Measurements from ENCODE around the gene EDA2R. TPM values are rescaled to one million over a fixed set of nuclear protein-coding genes. Genes with fewer than 3 reads are reported as not detected.

EDA2R gene
- total RNA-seq, 2 donors from 2014 or later = 7.0 to 8.5 TPM

GRCh38 chrX:66635360-66635759 lies 3.5 kb downstream of the EDA2R start:
- no peaks in the 10 kb centered on the region for H3K27me3 ChIP-seq (replicated peaks; ENCODE audit: insufficient read depth)
- no peak for ATAC-seq (ENCODE audit: insufficient number of reproducible peaks, low FRiP score, low read depth)
- H3K27ac ChIP-seq = peak overlapping the region in 1 of 2 donors; percentile 71
- no peak for DNase-seq (ENCODE audit: low spot score)
- no peaks in the 10 kb centered on the region for H3K9me3 ChIP-seq
- TF ChIP-seq CTCF (IDR thresholded peaks at IDR 0.05) = no peak
- H3K4me3 ChIP-seq = no peak overlapping the region
- no peaks in the 10 kb centered on the region for H3K36me3 ChIP-seq
- H3K4me1 ChIP-seq (ENCODE audit: control insufficient read depth in 1 of 2, low read depth in 2 of 2) = peaks cover 0 to 7% of the 10 kb centered on the region in 2 donors

GRCh38 chrX:66634272-66634671 lies 4.6 kb downstream of the EDA2R start:
- ATAC-seq (ENCODE audit: insufficient number of reproducible peaks, low FRiP score, low read depth) = no peak
- no peak for DNase-seq (ENCODE audit: low spot score)
- no peaks in the 10 kb centered on the region for H3K36me3 ChIP-seq
- H3K27me3 ChIP-seq (replicated peaks; ENCODE audit: insufficient read depth) = no peaks in the 10 kb centered on the region
- H3K27ac ChIP-seq = peak overlapping the region; percentile 3 to 71
- no peak overlapping the region for H3K4me3 ChIP-seq
- TF ChIP-seq CTCF (IDR thresholded peaks at IDR 0.05) = no peak
- H3K4me1 ChIP-seq (ENCODE audit: control insufficient read depth in 1 of 2, low read depth in 2 of 2) = peaks cover 0 to 7% of the 10 kb centered on the region in 2 donors
- H3K9me3 ChIP-seq = no peaks in the 10 kb centered on the region

GRCh38 chrX:66633541-66633940 lies 5.3 kb downstream of the EDA2R start:
- TF ChIP-seq CTCF (IDR thresholded peaks at IDR 0.05) = no peak
- Histone ChIP-seq H3K9me3 (no peaks in the 10 kb centered on the region), H3K4me1 (ENCODE audit: control insufficient read depth in 1 of 2, low read depth in 2 of 2) (peaks cover 0 to 7% of the 10 kb centered on the region in 2 donors), H3K27me3 (replicated peaks; ENCODE audit: insufficient read depth) (no peaks in the 10 kb centered on the region), H3K27ac (peak overlapping the region; percentile 50 to 71), H3K36me3 (no peaks in the 10 kb centered on the region), H3K4me3 (no peak overlapping the region)
- ATAC-seq (ENCODE audit: insufficient number of reproducible peaks, low FRiP score, low read depth) = no peak
- DNase-seq (ENCODE audit: low spot score) = no peak

GRCh38 chrX:66632981-66633380 lies 5.9 kb downstream of the EDA2R start:
- H3K9me3 ChIP-seq = no peaks in the 10 kb centered on the region
- H3K27ac ChIP-seq = peak overlapping the region; percentile 50 to 71
- H3K36me3 ChIP-seq = no peaks in the 10 kb centered on the region
- no peak for TF ChIP-seq CTCF (IDR thresholded peaks at IDR 0.05)
- no peak overlapping the region for H3K4me3 ChIP-seq
- no peak for ATAC-seq (ENCODE audit: insufficient number of reproducible peaks, low FRiP score, low read depth)
- no peak for DNase-seq (ENCODE audit: low spot score)
- peaks cover 0 to 7% of the 10 kb centered on the region in 2 donors for H3K4me1 ChIP-seq (ENCODE audit: control insufficient read depth in 1 of 2, low read depth in 2 of 2)
- H3K27me3 ChIP-seq (replicated peaks; ENCODE audit: insufficient read depth) = no peaks in the 10 kb centered on the region

GRCh38 chrX:66632473-66632872 lies 6.4 kb downstream of the EDA2R start:
- no peak for TF ChIP-seq CTCF (IDR thresholded peaks at IDR 0.05)
- Histone ChIP-seq H3K9me3 (no peaks in the 10 kb centered on the region), H3K27me3 (replicated peaks; ENCODE audit: insufficient read depth) (no peaks in the 10 kb centered on the region), H3K4me1 (ENCODE audit: control insufficient read depth in 1 of 2, low read depth in 2 of 2) (peaks cover 0 to 7% of the 10 kb centered on the region in 2 donors), H3K36me3 (no peaks in the 10 kb centered on the region), H3K27ac (peak overlapping the region; percentile 50 to 71), H3K4me3 (no peak overlapping the region)
- ATAC-seq (ENCODE audit: insufficient number of reproducible peaks, low FRiP score, low read depth) (no peak), DNase-seq (ENCODE audit: low spot score) (no peak)
